ENCODE data around the gene PCDHGB4. TPM values are rescaled to one million over a fixed set of nuclear protein-coding genes. Genes with fewer than 3 reads are reported as not detected.

The PCDHGB4 gene
- total and polyA plus RNA-seq, 2 of the 13 experiments (the other 11 are each of a cell fraction or from before 2014, with no cell fraction given): 1.7 to 3.3 TPM

DNA sequence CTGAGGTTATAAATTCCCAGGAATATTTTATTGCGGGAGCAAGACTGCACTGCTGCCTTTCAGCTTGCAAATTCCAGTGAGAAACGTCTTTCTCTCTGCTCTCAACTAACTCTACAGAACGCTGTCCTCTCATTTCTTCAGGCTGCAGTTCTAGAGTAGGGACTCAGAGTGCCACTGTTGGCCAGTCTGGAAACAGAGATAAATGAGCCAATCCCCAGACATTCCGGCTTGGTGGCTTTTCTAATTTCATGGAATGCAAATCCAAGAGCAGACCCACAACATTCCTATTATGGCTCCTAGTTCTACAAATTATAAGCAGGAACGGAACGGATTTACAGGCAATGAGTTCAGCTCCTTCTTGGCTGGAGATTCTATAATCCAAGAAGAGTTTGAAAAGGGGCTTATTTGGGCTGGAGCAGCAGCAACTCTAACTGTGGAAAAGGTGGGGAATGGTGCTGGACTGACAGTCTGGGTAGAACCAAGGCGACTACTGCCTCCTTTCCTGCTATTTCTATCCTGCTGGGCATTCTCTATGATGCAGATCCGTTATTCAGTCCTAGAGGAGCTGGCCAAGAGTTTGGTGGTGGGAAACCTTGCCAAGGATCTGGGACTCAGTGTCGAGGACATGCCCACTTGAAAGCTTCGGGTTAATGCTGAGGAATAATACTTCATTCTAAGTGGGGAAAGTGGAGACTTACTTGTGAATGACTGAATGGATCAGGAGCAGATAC, 52.1 kb downstream of the PCDHGB4 start:
- TF ChIP-seq ZNF264 (CRISPR knock-in tag; IDR thresholded peaks at IDR 0.05) (no peak), HOXA7 (CRISPR knock-in tag; IDR thresholded peaks at IDR 0.05) (no peak), POLR2AphosphoS5 (IDR thresholded peaks at IDR 0.05; ENCODE audit: low read depth, low read length) (no peak), ZBTB2 (CRISPR knock-in tag; IDR thresholded peaks at IDR 0.05; ENCODE audit: low read depth) (no peak), ZFP1 (CRISPR knock-in tag; IDR thresholded peaks at IDR 0.05) (no peak), ZNF879 (CRISPR knock-in tag; IDR thresholded peaks at IDR 0.05) (no peak), SETDB1 (CRISPR knock-in tag; IDR thresholded peaks at IDR 0.05; ENCODE audit: borderline replicate concordance) (no peak), ZBTB20 (CRISPR knock-in tag; IDR thresholded peaks at IDR 0.05; ENCODE audit: borderline replicate concordance, low read depth) (no peak), SMAD3 (CRISPR knock-in tag; IDR thresholded peaks at IDR 0.05) (no peak), CEBPB (IDR thresholded peaks at IDR 0.05; ENCODE audit: borderline replicate concordance, low read depth, low read length) (no peak), ZNF337 (CRISPR knock-in tag; IDR thresholded peaks at IDR 0.05; ENCODE audit: borderline replicate concordance, low read depth) (no peak)
- WGBS (ENCODE audit: low lambda C conversion rate): 9% methylated on average over 10 of the region's 10 CpGs
- in situ Hi-C loops (cut with HindIII; ENCODE audit: extremely low pct_ligation_motif_present, low pct_unique_long_range_greater_than_20kb) (no loop called here), intact Hi-C loops (cut with micrococcal nuclease; ENCODE audit: unreplicated experiment) (no loop called here)
- ATAC-seq: no peak
- Histone ChIP-seq H3K27ac (ENCODE audit: extremely low read length, insufficient read depth, low read length) (no peak overlapping the region), H2AFZ (ENCODE audit: low read length) (no peak overlapping the region), H4K20me1 (ENCODE audit: insufficient read depth, low read length) (no peaks in the 10 kb centered on the region), H3K9me3 (ENCODE audit: low read length) (no peaks in the 10 kb centered on the region), H3K9ac (ENCODE audit: insufficient read depth, low read depth, low read length) (no peak overlapping the region), H3K4me2 (ENCODE audit: low read depth, low read length) (no peak overlapping the region), H3K4me1 (ENCODE audit: insufficient read depth, low read length) (no peaks in the 10 kb centered on the region), H3K4me3 (replicated peaks in 1 of 3; ENCODE audit: insufficient read depth in 1 of 3, low read depth in 2 of 3, low read length in 3 of 3) (no peak overlapping the region), H3K79me2 (ENCODE audit: insufficient read depth, low read length) (no peaks in the 10 kb centered on the region), H3K27me3 (ENCODE audit: control insufficient read depth in 1 of 2, insufficient read depth in 2 of 2, low read length in 2 of 2) (no peaks in the 10 kb centered on the region), H3K36me3 (replicated peaks in 1 of 2; ENCODE audit: control insufficient read depth in 1 of 2, insufficient read depth in 2 of 2, low read length in 2 of 2) (no peaks in the 10 kb centered on the region)
- no peak for DNase-seq (ENCODE audit: low spot score)
- FAIRE-seq: no peak
- ChIA-PET CTCF (ENCODE audit: low intra/inter-chr PET ratio, low total read pairs) (no interaction called here), POLR2A (no interaction called here)
- no TSS peak for BruUV-seq (replicated peaks)

Other genes starting within 250 kb of the PCDHGB4 start
Only the 30 nearest of the 37 such genes appear.
- 0.18 TPM in 1 of 2 replicates, not detected in the other for gene PCDHB9, start 200.5 kb upstream of the PCDHGB4 start, total RNA-seq (2016; rRNA removed; fragmentation: Illumina TruSeq; extraction: Trizol)
- 0.17 and 0.33 TPM in 2 replicates for gene PCDHB9, start 200.5 kb upstream of the PCDHGB4 start, polyA plus RNA-seq (2011; rRNA removed)
- gene PCDHB10, start 195.3 kb upstream of the PCDHGB4 start, total RNA-seq (2016; rRNA removed; fragmentation: Illumina TruSeq; extraction: Trizol): not detected in 2 replicates
- gene PCDHB10, start 195.3 kb upstream of the PCDHGB4 start, polyA plus RNA-seq (2011; rRNA removed): 0.05 and 0.09 TPM in 2 replicates
- gene PCDHB11, start 188.1 kb upstream of the PCDHGB4 start, total RNA-seq (2016; rRNA removed; fragmentation: Illumina TruSeq; extraction: Trizol): 0.07 TPM in 1 of 2 replicates, not detected in the other
- not detected in 2 replicates for gene PCDHB11, start 188.1 kb upstream of the PCDHGB4 start, polyA plus RNA-seq (2011; rRNA removed)
- gene PCDHB12, start 179.0 kb upstream of the PCDHGB4 start, total RNA-seq (2016; rRNA removed; fragmentation: Illumina TruSeq; extraction: Trizol): 0.04 TPM in 1 of 2 replicates, not detected in the other
- gene PCDHB12, start 179.0 kb upstream of the PCDHGB4 start, polyA plus RNA-seq (2011; rRNA removed): 0.03 TPM in 2 replicates
- gene PCDHB13, start 173.8 kb upstream of the PCDHGB4 start, total RNA-seq (2016; rRNA removed; fragmentation: Illumina TruSeq; extraction: Trizol): 0.52 and 0.80 TPM in 2 replicates
- 0.57 and 0.63 TPM in 2 replicates for gene PCDHB13, start 173.8 kb upstream of the PCDHGB4 start, polyA plus RNA-seq (2011; rRNA removed)
- 0.32 and 0.40 TPM in 2 replicates for gene PCDHB14, start 164.4 kb upstream of the PCDHGB4 start, total RNA-seq (2016; rRNA removed; fragmentation: Illumina TruSeq; extraction: Trizol)
- gene PCDHB14, start 164.4 kb upstream of the PCDHGB4 start, polyA plus RNA-seq (2011; rRNA removed): 0.37 and 0.73 TPM in 2 replicates
- 0.22 and 0.27 TPM in 2 replicates for gene PCDHB15, start 142.3 kb upstream of the PCDHGB4 start, total RNA-seq (2016; rRNA removed; fragmentation: Illumina TruSeq; extraction: Trizol)
- gene PCDHB15, start 142.3 kb upstream of the PCDHGB4 start, polyA plus RNA-seq (2011; rRNA removed): 0.26 and 0.48 TPM in 2 replicates
- gene SLC25A2, start 83.6 kb upstream of the PCDHGB4 start, total RNA-seq (2016; rRNA removed; fragmentation: Illumina TruSeq; extraction: Trizol): 0.13 TPM in 1 of 2 replicates, not detected in the other
- gene SLC25A2, start 83.6 kb upstream of the PCDHGB4 start, polyA plus RNA-seq (2011; rRNA removed): not detected in 2 replicates
- 61.5 and 96.6 TPM in 2 replicates for gene TAF7, start 66.9 kb upstream of the PCDHGB4 start, total RNA-seq (2016; rRNA removed; fragmentation: Illumina TruSeq; extraction: Trizol)
- 36.5 and 41.6 TPM in 2 replicates for gene TAF7, start 66.9 kb upstream of the PCDHGB4 start, polyA plus RNA-seq (2011; rRNA removed)
- gene PCDHGA1, start 57.2 kb upstream of the PCDHGB4 start, total RNA-seq (2016; rRNA removed; fragmentation: Illumina TruSeq; extraction: Trizol): 0.04 and 0.31 TPM in 2 replicates
- 0.40 TPM in 2 replicates for gene PCDHGA1, start 57.2 kb upstream of the PCDHGB4 start, polyA plus RNA-seq (2011; rRNA removed)
- 0.04 TPM in 1 of 2 replicates, not detected in the other for gene PCDHGA2, start 48.9 kb upstream of the PCDHGB4 start, total RNA-seq (2016; rRNA removed; fragmentation: Illumina TruSeq; extraction: Trizol)
- 0.09 and 0.11 TPM in 2 replicates for gene PCDHGA2, start 48.9 kb upstream of the PCDHGB4 start, polyA plus RNA-seq (2011; rRNA removed)
- gene PCDHGA3, start 43.9 kb upstream of the PCDHGB4 start, total RNA-seq (2016; rRNA removed; fragmentation: Illumina TruSeq; extraction: Trizol): not detected in 2 replicates
- 0.03 and 0.05 TPM in 2 replicates for gene PCDHGA3, start 43.9 kb upstream of the PCDHGB4 start, polyA plus RNA-seq (2011; rRNA removed)
- 0.95 and 2.6 TPM in 2 replicates for gene PCDHGB1, start 37.6 kb upstream of the PCDHGB4 start, total RNA-seq (2016; rRNA removed; fragmentation: Illumina TruSeq; extraction: Trizol)
- 0.95 and 1.0 TPM in 2 replicates for gene PCDHGB1, start 37.6 kb upstream of the PCDHGB4 start, polyA plus RNA-seq (2011; rRNA removed)
- gene PCDHGA4, start 32.7 kb upstream of the PCDHGB4 start, total RNA-seq (2016; rRNA removed; fragmentation: Illumina TruSeq; extraction: Trizol): 0.15 and 0.58 TPM in 2 replicates
- gene PCDHGA4, start 32.7 kb upstream of the PCDHGB4 start, polyA plus RNA-seq (2011; rRNA removed): 0.39 and 0.49 TPM in 2 replicates
- 0.64 and 0.77 TPM in 2 replicates for gene PCDHGB2, start 27.7 kb upstream of the PCDHGB4 start, total RNA-seq (2016; rRNA removed; fragmentation: Illumina TruSeq; extraction: Trizol)
- gene PCDHGB2, start 27.7 kb upstream of the PCDHGB4 start, polyA plus RNA-seq (2011; rRNA removed): 0.80 and 0.82 TPM in 2 replicates
- 0.11 and 0.27 TPM in 2 replicates for gene PCDHGA5, start 23.5 kb upstream of the PCDHGB4 start, total RNA-seq (2016; rRNA removed; fragmentation: Illumina TruSeq; extraction: Trizol)
- gene PCDHGA5, start 23.5 kb upstream of the PCDHGB4 start, polyA plus RNA-seq (2011; rRNA removed): 0.32 and 0.40 TPM in 2 replicates
- 0.13 and 0.40 TPM in 2 replicates for gene PCDHGB3, start 17.5 kb upstream of the PCDHGB4 start, total RNA-seq (2016; rRNA removed; fragmentation: Illumina TruSeq; extraction: Trizol)
- 0.44 and 0.67 TPM in 2 replicates for gene PCDHGB3, start 17.5 kb upstream of the PCDHGB4 start, polyA plus RNA-seq (2011; rRNA removed)
- 0.13 and 0.33 TPM in 2 replicates for gene PCDHGA6, start 13.8 kb upstream of the PCDHGB4 start, total RNA-seq (2016; rRNA removed; fragmentation: Illumina TruSeq; extraction: Trizol)
- gene PCDHGA6, start 13.8 kb upstream of the PCDHGB4 start, polyA plus RNA-seq (2011; rRNA removed): 0.51 and 0.54 TPM in 2 replicates
- 0.17 and 0.31 TPM in 2 replicates for gene PCDHGA7, start 5.0 kb upstream of the PCDHGB4 start, total RNA-seq (2016; rRNA removed; fragmentation: Illumina TruSeq; extraction: Trizol)
- 0.11 and 0.13 TPM in 2 replicates for gene PCDHGA7, start 5.0 kb upstream of the PCDHGB4 start, polyA plus RNA-seq (2011; rRNA removed)
- gene PCDHGA8, start 4.9 kb downstream of the PCDHGB4 start, total RNA-seq (2016; rRNA removed; fragmentation: Illumina TruSeq; extraction: Trizol): 0.08 and 0.29 TPM in 2 replicates
- 0.04 and 0.05 TPM in 2 replicates for gene PCDHGA8, start 4.9 kb downstream of the PCDHGB4 start, polyA plus RNA-seq (2011; rRNA removed)
- 0.44 TPM in 1 of 2 replicates, not detected in the other for gene PCDHGB5, start 10.2 kb downstream of the PCDHGB4 start, total RNA-seq (2016; rRNA removed; fragmentation: Illumina TruSeq; extraction: Trizol)
- gene PCDHGB5, start 10.2 kb downstream of the PCDHGB4 start, polyA plus RNA-seq (2011; rRNA removed): 0.08 and 0.13 TPM in 2 replicates
- gene PCDHGA9, start 15.1 kb downstream of the PCDHGB4 start, total RNA-seq (2016; rRNA removed; fragmentation: Illumina TruSeq; extraction: Trizol): 0.38 TPM in 1 of 2 replicates, not detected in the other
- gene PCDHGA9, start 15.1 kb downstream of the PCDHGB4 start, polyA plus RNA-seq (2011; rRNA removed): 0.04 and 0.09 TPM in 2 replicates
- gene PCDHGB6, start 20.3 kb downstream of the PCDHGB4 start, total RNA-seq (2016; rRNA removed; fragmentation: Illumina TruSeq; extraction: Trizol): 0.20 TPM in 1 of 2 replicates, not detected in the other
- gene PCDHGB6, start 20.3 kb downstream of the PCDHGB4 start, polyA plus RNA-seq (2011; rRNA removed): 0.01 and 0.12 TPM in 2 replicates
- 0.06 and 0.18 TPM in 2 replicates for gene PCDHGA10, start 25.3 kb downstream of the PCDHGB4 start, total RNA-seq (2016; rRNA removed; fragmentation: Illumina TruSeq; extraction: Trizol)
- gene PCDHGA10, start 25.3 kb downstream of the PCDHGB4 start, polyA plus RNA-seq (2011; rRNA removed): 0.04 TPM in 2 replicates
- 0.07 and 0.18 TPM in 2 replicates for gene PCDHGB7, start 30.0 kb downstream of the PCDHGB4 start, total RNA-seq (2016; rRNA removed; fragmentation: Illumina TruSeq; extraction: Trizol)
- gene PCDHGB7, start 30.0 kb downstream of the PCDHGB4 start, polyA plus RNA-seq (2011; rRNA removed): 0.08 and 0.10 TPM in 2 replicates
- 0.24 TPM in 1 of 2 replicates, not detected in the other for gene PCDHGA11, start 33.4 kb downstream of the PCDHGB4 start, total RNA-seq (2016; rRNA removed; fragmentation: Illumina TruSeq; extraction: Trizol)
- gene PCDHGA11, start 33.4 kb downstream of the PCDHGB4 start, polyA plus RNA-seq (2011; rRNA removed): 0.04 and 0.05 TPM in 2 replicates
- gene PCDHGA12, start 42.8 kb downstream of the PCDHGB4 start, total RNA-seq (2016; rRNA removed; fragmentation: Illumina TruSeq; extraction: Trizol): 0.13 TPM in 1 of 2 replicates, not detected in the other
- 0.03 and 0.07 TPM in 2 replicates for gene PCDHGA12, start 42.8 kb downstream of the PCDHGB4 start, polyA plus RNA-seq (2011; rRNA removed)
- 0.20 and 0.21 TPM in 2 replicates for gene PCDHGC3, start 88.3 kb downstream of the PCDHGB4 start, total RNA-seq (2016; rRNA removed; fragmentation: Illumina TruSeq; extraction: Trizol)
- 0.20 and 0.30 TPM in 2 replicates for gene PCDHGC3, start 88.3 kb downstream of the PCDHGB4 start, polyA plus RNA-seq (2011; rRNA removed)
- 0.07 TPM in 1 of 2 replicates, not detected in the other for gene PCDHGC4, start 97.3 kb downstream of the PCDHGB4 start, total RNA-seq (2016; rRNA removed; fragmentation: Illumina TruSeq; extraction: Trizol)
- 0.10 TPM in 1 of 2 replicates, not detected in the other for gene PCDHGC4, start 97.3 kb downstream of the PCDHGB4 start, polyA plus RNA-seq (2011; rRNA removed)
- not detected in 2 replicates for gene PCDHGC5, start 101.4 kb downstream of the PCDHGB4 start, total RNA-seq (2016; rRNA removed; fragmentation: Illumina TruSeq; extraction: Trizol)
- 0.03 TPM in 1 of 2 replicates, not detected in the other for gene PCDHGC5, start 101.4 kb downstream of the PCDHGB4 start, polyA plus RNA-seq (2011; rRNA removed)

All from HepG2 (cell line).